Panc1 (cell line): ENCODE data around the gene CAMKMT.

Experiments
- SIN3A ChIP-seq: IDR thresholded peaks from 2 replicates; pipeline ENCODE4 v1.6.1; 2012; ENCODE audit warnings: low read depth, mild to moderate bottlenecking, low read length, moderate library complexity, borderline replicate concordance; ENCODE audit not compliant: insufficient read depth
- TF ChIP-seq, protein P1 (sequence below): fragments of 450-650 bp; IDR thresholded peaks from 2 replicates; pipeline ENCODE4 v1.5.1; 2017; ENCODE audit warnings: mild to moderate bottlenecking
- TF ChIP-seq, protein P2 (sequence below), 2 experiments: IDR thresholded peaks; 2 replicates each; pipeline ENCODE4 v1.6.1; 2011 to 2012; ENCODE audit warnings: low read depth in 2 of 2, control low read depth in 1 of 2, low read length in 1 of 2, mild to moderate bottlenecking in 1 of 2, moderate library complexity in 1 of 2; ENCODE audit not compliant: insufficient read depth in 1 of 2

DNA sequence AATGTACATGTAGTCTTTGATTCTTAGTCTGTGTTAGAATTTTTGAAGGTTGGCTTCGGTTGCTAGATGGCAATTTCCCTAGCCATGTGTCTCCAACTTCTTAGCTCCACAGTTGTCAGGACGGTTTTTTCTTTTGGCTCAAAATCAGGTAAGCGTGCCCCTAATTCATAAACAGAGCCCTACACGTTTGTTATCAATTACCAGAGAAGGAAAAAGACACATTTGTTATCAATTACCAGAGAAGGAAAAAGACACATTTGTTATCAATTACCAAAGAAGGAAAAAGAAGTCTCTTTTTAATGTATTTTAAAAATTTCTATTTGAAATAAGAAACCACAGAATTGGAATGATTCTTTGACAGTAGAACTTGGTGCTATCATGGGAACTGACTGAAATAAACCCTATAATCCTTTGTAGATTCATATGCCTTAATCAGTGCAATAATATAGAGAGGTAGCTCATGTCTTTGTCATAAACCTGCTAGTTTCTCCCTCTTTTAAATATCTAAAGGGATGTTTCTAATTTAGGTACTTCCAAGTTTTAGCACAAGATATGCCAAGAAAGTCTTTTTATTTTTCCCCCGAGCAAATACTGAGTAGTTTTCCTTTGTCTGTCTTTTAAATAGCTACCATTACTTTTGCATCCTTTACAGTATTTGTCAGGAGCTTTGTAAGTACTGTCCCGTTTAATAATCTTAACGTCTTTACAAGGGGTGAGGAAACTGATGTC lies 35.9 kb downstream of the CAMKMT start:
- TF ChIP-seq, protein P1, sequence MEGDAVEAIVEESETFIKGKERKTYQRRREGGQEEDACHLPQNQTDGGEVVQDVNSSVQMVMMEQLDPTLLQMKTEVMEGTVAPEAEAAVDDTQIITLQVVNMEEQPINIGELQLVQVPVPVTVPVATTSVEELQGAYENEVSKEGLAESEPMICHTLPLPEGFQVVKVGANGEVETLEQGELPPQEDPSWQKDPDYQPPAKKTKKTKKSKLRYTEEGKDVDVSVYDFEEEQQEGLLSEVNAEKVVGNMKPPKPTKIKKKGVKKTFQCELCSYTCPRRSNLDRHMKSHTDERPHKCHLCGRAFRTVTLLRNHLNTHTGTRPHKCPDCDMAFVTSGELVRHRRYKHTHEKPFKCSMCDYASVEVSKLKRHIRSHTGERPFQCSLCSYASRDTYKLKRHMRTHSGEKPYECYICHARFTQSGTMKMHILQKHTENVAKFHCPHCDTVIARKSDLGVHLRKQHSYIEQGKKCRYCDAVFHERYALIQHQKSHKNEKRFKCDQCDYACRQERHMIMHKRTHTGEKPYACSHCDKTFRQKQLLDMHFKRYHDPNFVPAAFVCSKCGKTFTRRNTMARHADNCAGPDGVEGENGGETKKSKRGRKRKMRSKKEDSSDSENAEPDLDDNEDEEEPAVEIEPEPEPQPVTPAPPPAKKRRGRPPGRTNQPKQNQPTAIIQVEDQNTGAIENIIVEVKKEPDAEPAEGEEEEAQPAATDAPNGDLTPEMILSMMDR: no peak
- TF ChIP-seq, protein P2, sequence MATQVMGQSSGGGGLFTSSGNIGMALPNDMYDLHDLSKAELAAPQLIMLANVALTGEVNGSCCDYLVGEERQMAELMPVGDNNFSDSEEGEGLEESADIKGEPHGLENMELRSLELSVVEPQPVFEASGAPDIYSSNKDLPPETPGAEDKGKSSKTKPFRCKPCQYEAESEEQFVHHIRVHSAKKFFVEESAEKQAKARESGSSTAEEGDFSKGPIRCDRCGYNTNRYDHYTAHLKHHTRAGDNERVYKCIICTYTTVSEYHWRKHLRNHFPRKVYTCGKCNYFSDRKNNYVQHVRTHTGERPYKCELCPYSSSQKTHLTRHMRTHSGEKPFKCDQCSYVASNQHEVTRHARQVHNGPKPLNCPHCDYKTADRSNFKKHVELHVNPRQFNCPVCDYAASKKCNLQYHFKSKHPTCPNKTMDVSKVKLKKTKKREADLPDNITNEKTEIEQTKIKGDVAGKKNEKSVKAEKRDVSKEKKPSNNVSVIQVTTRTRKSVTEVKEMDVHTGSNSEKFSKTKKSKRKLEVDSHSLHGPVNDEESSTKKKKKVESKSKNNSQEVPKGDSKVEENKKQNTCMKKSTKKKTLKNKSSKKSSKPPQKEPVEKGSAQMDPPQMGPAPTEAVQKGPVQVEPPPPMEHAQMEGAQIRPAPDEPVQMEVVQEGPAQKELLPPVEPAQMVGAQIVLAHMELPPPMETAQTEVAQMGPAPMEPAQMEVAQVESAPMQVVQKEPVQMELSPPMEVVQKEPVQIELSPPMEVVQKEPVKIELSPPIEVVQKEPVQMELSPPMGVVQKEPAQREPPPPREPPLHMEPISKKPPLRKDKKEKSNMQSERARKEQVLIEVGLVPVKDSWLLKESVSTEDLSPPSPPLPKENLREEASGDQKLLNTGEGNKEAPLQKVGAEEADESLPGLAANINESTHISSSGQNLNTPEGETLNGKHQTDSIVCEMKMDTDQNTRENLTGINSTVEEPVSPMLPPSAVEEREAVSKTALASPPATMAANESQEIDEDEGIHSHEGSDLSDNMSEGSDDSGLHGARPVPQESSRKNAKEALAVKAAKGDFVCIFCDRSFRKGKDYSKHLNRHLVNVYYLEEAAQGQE (IDR thresholded peaks at IDR 0.05; ENCODE audit: insufficient read depth in 1 of 2, low read depth in 2 of 2, low read length in 1 of 2): no peak
- no peak for TF ChIP-seq SIN3A
